Endothelial cell of umbilical vein (primary cell): ENCODE measurements around the gene IL20.
"Not testable (repeated sequence)": the region's sequence is repeated elsewhere in the genome, so short reads cannot be mapped to it uniquely, and the experiment has no call there.

Source experiments
- CTCF ChIP-seq, 2 donors: IDR thresholded peaks; 1 replicate in 1 of 2; 2 replicates in 1 of 2; pipeline ENCODE4 v1.5.1; 2011; ENCODE audit warnings: low read length in 2 of 2, mild to moderate bottlenecking in 2 of 2, moderate library complexity in 2 of 2, control low read depth in 1 of 2, inconsistent platforms in 1 of 2, low read depth in 1 of 2; ENCODE audit not compliant: insufficient read depth in 1 of 2; ENCODE audit errors: extremely low read depth in 1 of 2
- EZH2 ChIP-seq: IDR thresholded peaks from 2 replicates; pipeline ENCODE4 v1.6.1; 2012; ENCODE audit warnings: borderline replicate concordance, low read depth, mild to moderate bottlenecking, moderate library complexity, low read length, inconsistent platforms; ENCODE audit not compliant: severe bottlenecking
- JUN ChIP-seq: IDR thresholded peaks from 2 replicates; pipeline ENCODE4 v1.6.1; 2011; ENCODE audit warnings: borderline replicate concordance, low read depth; ENCODE audit not compliant: insufficient read length, insufficient read depth
- TF ChIP-seq, protein P1 (sequence below): IDR thresholded peaks from 2 replicates; pipeline ENCODE4 v1.6.1; 2011; ENCODE audit not compliant: insufficient read depth, insufficient read length

DNA sequence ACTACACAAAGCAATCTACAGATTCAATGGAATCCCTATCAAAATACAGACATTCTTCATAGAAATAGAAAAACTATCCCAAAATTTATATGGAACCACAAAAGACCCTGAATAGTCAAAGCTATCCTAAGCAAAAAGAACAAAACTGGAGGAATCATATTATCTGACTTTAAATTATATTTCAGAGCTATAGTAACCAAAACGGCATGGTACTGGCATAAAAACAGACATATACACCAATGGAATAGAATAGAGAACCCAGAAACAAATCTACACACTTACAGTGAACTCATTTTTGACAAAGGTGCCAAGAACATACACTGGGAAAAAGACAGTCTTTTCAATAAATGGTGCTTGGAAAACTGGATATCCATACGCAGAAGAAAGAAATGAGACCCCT, 12.8 kb upstream of the IL20 start:
- TF ChIP-seq JUN; CTCF (IDR thresholded peaks at IDR 0.05; ENCODE audit: extremely low read depth in 1 of 2, insufficient read depth in 1 of 2, low read depth in 1 of 2, low read length in 2 of 2); EZH2: not testable (repeated sequence)
- TF ChIP-seq, protein P1, sequence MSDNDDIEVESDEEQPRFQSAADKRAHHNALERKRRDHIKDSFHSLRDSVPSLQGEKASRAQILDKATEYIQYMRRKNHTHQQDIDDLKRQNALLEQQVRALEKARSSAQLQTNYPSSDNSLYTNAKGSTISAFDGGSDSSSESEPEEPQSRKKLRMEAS = not testable (repeated sequence)
